Upper lobe of left lung (tissue), 4 donors: ENCODE results near the gene CRIP2.

Source experiments
- CTCF ChIP-seq, 6 experiments: fragments of 450-650 bp in 4 of 6; fragments of 200-600 bp in 2 of 6; sonication (generic) in 2 of 6; IDR thresholded peaks; one replicate each; pipeline ENCODE4 v1.5.1; 2016 to 2019; ENCODE audit warnings: antibody characterized with exemption in 6 of 6
- POLR2A ChIP-seq, 4 donors: fragments of 450-650 bp; IDR thresholded peaks; one replicate each; pipeline ENCODE4 v1.5.1; 2016 to 2017; ENCODE audit warnings: antibody characterized with exemption in 4 of 4, mild to moderate bottlenecking in 2 of 4

- TF ChIP-seq CTCF (IDR thresholded peaks at IDR 0.05) (no peak), POLR2A (IDR thresholded peaks at IDR 0.05) (no peak)
Measured at GRCh38 chr14:105450864-105451720, 23.5 kb upstream of the CRIP2 start.
